GM11168 (cell line): ENCODE data around the gene FOXF1.

Experiments
- in situ Hi-C: fragments of 300-500 bp; cut with MboI; formaldehyde crosslinking; loops from one replicate; pipeline ENCODE4 v1.12.0; 2022; ENCODE audit warnings: low sequenced_read_pairs; ENCODE audit not compliant: unreplicated experiment

FOXF1 gene

DNA sequence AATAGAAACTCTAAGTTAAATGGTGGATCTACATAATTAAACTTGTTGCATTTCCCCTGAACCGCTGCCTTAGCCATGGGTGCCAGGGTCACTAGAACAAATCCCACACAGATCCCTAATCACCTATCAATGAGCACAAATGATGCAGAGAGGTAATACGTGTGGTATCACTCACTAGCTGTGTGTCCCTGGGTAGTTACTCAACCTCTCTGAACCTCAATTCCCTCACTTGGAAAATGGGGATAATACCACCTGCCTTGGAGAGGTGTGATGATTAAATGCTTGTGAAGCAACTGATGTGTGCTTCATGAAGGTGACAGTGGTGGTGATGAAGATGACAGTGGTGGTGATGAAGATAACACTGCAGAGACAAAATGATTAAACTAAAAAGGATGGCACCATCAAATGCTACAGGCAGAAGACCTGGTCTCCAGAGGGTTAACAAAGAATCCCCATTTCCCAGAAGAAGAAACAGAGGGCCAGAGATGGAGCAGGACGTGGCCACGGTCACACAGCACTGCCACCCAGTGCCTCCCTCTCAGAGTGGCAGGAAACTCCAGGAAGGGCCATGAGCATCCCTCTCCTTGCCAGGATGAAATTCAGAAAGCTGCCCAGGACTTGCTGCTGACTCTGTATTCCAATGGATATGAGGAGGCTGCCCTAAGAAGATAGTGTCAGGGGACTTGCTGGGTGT, 17.9 kb upstream of the FOXF1 start:
- in situ Hi-C loops: no loop called here

DNA sequence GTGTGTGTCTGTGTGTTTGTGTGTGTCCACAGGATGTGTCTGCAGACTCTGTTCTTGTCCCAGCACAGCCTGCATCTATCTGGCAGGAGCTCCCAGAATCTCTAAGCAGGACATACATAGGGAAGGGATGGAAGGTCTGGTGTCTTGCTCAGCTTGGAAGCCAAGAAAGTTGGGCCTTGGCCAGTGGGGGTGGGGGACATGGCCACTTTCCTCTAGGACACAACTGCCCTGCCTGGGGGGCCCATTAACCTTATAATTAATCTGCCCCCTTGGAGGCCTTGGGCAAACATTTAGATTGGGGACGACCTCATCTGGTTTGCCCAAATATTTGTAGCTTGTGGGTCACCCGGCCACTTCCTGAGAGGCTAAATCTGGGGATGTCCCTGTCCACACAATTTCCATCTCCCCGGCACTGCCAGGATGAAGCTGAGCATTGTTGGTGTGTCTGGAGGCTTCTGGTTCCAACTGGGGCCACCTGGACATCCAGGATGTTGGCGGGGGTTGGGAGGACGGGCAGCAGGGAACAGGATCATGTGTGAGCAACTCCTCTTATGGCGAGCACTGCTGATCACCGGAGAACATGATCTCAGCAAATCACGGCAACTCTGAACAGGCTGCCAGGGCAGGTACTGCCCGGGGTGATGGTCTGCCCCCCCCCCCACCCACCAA, 17.2 kb upstream of the FOXF1 start:
- in situ Hi-C loops: no loop called here

DNA sequence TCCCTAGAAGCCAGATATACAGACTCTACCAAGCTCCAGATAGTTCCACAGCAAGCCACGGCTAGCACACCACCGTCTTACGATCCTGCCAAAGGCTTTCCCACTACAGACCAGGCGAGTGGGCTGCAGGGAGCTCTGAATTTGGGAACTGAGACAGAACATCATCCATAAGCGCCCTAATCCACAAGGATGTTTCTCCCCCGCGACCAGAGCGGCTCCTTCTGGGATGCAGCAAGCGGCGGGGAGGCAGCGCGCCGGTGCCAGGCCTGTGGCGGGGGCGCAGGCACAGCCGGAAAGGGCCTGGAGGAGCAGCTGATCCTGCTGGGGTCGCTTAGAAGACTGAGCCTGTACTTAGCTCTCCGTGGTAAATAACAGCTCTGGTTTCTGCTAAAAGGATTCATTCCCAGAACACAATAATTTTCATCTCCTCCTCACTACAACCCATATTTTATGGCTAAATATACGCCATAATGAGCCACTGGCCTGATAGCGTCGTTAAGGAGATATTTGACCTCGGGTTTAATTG, 16.2 kb upstream of the FOXF1 start:
- in situ Hi-C loops: no loop called here

DNA sequence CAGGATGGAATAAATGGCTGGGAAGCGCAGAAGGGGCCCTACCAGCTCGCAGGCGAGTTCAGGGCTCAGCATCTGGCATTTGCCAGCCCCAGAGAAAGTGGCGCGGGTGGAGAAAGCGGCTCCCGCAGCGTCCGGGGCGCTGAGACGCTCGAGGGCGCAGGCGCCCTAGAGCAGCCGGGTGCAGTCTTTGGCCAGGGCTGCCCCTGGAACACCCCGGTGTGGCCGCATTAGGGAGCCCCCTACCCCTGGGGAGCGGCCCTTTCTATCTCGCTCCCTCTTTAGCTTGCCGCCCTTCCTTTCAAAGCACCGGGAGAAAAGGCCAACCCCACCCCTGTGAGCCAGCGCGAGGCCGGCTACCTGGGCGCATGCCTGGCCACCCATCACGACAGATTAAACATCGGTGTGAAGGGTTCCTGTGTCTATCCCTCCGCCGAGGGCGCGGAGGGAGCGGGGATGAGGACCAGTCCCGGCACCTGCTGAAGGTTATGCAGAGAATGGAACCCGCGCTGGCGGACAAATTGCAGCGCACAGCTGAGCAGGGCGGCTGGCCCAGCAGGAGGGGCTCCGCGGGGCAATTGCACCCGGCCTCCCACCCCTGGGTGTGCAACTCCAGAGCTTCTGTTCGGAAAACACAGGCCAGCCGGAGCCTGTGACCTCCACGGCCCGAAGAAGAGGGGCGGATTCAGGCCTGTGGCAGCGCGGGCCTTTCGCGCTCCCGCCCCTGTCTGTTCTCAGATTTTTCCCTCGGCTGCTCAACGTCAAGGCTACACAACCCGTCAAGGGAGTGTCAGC, 15.6 kb upstream of the FOXF1 start:
- in situ Hi-C loops: no loop called here

DNA sequence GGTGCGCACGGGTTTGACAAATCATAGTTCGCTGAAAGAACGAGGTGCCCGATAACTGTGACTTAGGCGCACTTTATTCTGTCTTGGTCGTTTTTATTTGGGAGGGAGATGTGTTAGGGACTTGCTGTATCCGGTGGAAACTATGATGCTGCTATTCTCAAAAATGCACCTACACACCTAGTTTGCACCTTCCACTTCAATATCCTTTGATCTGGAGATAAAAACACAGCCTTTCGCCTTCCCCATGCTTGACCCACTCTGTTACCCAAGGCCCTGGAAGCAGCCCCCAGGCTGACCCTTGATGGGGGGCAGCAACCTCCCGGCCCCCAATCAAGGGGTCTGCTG, 15.0 kb upstream of the FOXF1 start:
- in situ Hi-C loops: no loop called here

DNA sequence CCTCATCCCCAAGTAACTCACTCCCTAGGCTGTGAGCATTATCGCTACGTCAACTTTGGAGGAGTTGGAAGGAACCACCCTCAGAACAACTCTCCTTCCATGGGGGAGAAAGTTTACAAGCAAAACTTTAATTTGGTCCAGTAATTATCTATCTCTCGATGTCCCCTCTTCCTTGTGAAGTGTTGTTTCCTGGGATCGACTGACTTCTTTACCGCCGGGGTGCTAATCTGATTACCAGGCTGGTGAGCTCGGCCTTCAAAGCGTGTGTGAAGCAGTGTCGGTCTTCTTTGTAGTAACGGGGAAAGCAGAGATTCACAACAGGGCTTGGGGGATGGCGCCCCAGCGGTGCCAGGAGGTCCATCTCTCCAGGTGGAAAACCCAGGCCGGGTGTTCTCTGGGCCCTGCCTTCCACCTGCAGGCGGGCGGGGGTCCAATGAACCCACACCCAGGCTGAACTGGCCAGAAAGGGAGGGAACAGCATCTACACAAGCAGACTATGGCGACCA, 14.5 kb upstream of the FOXF1 start:
- in situ Hi-C loops: no loop called here

DNA sequence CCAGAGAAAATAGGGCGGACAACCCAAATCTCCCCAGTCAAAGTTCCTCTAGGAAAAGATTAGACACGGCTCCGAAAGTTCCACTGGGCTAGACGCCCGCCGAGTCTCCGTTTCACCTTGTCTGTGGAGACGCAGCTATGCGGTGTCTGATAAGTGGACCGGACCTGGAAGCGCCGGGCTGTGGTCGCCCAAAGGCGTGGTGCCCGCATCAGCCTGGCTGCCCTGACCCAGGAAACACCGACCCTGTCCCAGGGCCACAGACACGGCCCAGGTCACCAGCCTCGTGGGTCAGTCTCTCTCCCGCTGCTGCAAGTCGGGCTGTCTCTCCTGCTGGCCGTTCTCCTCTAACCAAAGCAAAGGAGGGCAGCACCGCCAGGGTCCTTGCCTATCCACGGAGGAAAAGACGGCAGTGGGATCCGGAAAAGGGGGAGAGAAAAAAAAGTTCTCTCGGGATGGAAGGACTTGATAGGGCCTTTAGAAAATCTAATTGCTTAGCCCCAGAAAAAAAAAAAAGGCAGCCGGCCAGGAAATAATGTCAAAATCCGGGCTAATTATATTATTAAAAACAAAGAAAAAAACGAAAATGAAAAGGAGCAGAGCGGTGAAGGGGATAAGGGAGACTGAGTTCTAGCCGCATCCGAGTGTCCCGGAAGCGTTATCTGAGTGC, 13.9 kb upstream of the FOXF1 start:
- in situ Hi-C loops: no loop called here

DNA sequence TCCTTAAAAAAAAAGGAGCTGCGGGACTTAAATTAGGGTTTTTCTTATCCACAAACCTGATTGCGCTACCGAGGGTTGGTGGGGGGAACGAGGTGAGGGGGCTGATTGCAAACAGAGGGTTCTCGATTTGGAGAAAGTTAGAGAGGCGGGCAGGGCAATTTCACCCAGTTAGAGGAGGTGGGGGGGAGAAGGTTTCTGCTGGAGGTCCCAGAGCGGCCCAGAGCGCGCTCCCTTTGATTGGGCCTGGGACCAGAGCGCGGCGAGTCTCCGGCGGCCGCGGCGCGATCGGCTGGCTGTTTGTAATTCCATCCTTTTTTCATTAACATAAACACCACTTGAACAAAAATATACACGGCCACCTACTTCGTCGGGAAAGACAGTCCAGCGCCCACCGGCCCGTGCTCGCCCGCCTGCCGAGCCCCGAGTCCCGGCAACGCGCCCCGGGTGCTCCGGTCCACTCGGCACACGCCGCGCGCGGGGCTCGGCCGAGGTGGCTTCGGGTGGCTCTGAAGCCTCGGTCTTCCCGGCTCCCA, 13.3 kb upstream of the FOXF1 start:
- in situ Hi-C loops: no loop called here

DNA sequence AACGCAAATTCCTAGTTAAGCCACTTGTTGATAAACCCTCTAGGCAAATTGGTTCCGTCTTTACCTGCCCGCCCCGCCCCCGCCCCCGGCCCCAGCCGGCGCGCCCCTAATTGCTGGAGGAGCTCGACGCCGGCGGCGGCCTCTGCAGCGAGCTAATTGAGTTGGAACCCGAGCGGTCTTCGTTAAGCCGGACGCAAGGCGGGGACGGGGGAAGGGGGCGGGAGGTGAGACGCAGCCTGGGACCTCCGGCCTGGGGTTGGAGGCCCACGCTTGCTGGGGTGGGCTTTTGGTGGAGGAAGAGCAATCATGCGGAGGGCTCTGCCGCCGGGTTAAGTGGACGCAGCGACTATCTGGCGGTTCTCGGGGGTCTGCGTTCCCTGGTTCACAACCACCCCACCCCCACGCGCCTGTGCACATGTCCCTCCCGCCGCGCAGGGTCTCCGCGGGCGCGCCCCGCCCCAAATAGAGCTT, 12.7 kb upstream of the FOXF1 start:
- in situ Hi-C loops: no loop called here

DNA sequence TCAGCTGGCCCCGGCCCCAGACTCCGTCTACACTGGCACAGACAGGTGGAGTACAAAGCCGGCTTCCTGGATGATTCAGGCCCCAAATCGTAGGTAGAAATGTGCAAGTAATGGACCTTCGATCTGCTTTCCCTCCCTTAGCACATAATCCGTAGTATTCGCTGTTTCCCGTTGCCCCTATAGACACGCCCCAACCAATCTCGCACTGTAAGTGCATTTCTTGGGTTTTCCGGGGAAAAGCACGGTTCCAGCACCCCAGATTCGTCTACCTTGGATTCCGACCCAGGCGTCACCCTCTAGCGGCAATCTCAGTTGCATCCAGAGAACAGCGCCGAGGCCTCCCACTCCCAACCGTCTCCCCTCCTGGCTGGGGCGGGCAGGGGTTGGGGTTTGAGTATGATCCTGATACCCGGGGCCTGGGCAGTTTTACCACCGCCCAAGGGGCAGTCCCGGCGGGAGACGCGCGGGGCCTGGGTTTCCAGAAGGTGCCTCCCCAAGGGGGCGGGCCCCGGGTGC, 12.1 kb upstream of the FOXF1 start:
- in situ Hi-C loops: no loop called here

DNA sequence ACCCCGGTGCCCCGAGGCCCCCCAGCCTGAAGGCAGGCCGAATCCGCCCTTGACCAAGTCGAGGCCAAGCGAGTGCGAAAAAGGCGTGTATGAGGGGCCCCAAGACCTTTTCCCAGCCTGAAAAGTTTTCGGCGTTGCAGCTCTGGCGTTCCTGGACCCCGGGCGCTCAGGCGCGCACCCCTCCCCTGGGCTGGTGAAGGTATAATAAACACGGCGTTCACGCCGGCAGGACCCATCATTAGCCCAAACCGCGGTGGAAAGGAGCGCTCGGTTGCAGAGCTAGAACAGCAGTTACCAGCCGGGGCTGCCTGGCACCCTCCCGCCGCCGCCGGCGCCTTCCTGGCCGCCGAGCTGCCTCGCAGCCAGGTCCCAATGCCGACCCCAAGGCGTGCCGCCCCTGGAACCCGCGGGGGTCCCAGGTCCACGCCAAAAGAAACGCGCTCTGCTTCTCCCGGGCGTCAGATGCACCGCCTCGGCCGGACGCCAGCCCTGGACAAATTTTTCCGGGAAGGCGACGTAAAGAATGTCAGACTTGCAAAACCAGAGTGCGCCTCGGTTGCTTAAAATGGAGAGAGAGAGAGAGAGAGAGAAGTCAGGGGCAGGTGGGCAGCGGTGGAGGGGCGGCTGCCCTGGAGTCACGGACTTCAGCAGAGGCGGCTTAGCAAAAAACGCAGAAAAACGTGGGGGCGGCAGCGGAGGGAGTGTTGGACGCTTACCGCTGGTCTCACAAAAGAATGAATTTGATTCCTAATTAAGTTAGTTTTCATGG, 11.5 kb upstream of the FOXF1 start:
- in situ Hi-C loops: no loop called here

DNA sequence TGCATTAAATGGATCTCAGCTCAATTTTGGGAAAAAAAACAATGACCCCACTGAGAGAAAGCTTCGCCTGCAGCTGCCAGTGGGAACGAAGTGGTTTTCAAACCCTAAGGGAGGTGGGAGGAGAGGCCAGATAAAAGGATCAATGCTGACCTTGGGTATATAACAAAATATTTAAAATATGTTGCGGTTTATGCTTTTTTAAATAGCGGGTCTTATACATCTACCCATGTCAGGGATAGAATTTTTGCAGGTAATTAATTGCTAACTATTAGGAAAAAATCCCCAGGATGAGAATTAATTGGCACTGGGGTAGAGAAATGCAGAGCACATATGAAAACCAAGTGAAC, 10.9 kb upstream of the FOXF1 start:
- in situ Hi-C loops: no loop called here

DNA sequence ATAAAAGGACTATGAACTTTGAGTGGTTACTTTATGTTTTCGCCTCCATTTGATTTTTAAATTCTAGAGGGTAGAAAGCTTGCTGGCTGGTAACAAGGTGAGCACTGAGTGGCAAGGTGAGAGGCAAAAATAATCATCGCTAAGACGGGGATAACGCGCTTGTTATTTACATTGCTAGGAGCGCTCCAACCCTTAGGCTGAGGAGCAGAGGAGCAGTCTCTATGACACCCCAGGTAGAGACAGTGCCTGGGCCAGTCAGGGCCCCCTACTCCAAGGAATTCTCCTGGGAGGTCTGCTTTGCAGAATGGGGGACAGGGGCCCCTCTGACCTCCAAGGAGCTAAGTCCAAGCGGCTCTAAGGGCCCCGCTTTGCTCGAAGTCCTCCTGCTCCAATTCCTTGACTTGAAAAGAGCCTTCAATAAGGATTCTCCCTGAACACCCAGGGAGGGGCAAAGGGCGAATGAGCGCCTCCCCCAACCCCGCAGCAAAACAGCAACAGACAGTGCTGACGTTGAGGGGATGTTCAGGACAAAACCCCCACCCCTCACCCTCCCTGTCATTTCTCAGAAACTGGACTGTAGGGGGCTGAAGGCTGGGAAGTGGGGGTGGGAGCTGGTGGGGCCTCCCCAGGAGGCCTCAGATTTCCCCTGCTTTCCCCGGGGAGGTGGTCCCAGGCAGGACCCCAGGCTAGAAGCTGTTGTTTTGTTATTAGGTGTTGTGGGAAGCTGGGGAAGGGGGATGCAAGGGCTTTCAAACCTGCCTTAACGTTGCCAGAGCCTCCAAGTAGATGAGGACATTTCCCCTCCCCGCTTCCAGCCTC, 10.2 kb upstream of the FOXF1 start:
- in situ Hi-C loops: no loop called here

DNA sequence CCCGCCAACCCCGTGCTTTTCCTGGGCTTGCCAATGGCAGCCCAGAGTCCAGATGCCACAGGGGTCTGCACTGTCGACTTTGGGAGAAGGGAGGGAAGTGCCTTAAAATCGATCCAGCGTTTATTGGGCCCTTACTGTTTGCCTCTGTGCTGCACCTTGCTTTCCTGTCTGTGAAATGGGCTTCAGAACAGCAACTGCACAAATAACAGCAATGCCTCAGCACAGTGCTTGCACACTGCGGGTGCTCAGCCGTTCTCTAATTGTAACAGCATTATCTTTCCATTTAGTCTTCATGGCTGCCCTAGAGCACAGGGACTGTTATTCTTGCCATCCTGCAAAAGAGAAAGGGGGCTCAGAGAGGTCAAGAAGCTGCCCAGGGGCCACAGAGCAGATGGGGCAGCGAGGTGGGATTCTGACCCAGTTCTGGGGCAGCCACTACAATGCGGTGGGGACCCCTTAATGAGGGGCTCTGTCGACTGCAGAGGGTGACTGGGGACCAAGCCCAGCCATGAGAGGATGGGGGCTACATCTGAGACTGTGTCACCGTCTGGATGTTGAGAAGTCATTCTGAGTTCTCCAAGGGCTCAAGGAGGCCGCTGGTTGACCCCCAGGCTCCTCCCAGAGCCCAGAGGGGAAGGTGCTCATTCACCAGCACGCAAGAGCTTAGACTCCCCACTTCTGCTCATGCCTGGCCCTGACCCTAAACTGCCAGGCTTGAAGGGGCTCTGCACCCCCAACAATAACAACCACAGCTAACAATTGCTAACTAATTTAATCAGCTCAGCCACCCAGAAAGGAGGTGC, 9.4 kb upstream of the FOXF1 start:
- in situ Hi-C loops: no loop called here

DNA sequence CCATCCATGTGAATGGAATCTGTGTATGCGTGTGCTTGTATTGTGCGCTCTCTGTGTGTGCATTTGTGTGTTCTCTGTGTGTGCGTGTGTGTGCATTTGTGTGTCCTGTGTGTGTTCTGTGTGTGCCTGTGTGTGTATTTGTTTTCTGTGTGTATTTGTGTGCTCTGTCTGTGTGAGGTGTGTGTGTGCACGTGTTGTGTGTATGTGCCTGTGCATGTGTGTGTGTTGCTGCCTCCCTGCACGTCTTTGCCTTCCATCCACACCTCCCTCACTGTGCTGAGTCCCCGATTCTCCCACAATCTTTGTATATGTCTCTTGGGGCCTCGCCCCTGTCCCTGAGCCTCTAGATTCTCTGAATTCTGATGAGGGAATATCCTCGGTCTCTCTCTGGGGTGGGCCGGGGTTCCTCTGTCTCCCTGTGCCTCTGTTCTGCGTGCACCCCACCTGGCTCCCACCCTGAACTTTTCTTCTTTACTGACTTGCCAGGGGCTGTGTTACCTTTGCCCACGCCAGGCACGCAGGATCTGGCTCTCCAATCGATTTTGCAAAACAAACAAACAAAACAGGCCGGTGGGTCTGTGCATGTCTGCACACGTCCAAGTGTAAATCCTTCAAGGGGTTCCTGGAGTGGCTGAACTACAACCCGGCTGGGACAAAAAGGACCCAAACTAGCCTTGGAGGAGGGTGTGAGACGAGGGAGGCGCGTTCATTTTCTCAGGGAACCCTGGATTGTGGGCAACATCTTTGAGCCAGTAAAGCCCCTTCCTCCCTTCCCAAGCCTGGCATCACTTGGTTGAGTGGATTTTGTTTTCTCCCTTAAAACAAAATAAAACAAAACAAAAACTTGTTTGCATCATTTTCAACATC, 8.1 kb upstream of the FOXF1 start:
- in situ Hi-C loops: no loop called here

DNA sequence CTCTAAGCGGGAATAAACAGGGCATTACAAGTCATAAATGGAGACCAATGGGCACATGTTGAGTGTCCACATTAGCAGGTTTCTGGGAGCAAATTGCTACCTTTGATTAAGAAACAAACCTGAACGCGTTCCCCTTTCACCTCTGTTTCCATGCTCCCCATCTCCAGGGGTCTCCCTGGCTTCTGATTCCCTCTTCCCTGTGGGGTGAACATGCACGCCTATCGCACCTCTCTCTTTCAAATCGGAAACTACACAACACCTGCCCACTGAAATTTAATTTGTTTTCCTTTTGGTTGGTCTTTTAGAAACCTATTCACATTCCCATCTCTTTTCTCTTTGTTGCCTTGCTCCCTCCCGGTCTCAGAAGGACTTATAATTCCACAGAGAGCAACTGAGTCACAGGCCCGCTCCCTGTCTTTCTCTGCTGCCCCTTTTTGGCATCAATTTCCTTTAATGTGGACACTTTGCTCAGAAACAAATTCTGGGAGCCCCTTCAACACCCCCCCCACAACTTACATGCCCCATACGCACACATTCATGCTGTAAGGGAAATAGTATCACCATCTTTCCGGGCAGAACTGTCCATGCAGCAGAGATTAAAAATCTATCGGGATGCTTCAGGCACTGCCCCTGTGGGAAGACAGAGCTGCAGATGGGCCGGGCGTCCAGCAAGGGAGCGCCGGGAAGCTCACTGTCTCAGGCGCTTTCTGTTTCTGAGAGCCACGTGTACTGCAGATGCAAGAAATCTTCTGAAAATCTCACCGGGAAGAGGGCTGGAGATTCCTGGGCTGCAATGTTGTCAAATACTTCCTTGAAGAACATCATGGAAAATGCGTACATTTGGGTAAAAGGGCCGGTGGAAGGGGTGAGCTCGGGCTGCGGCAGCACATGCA, 7.2 kb upstream of the FOXF1 start:
- in situ Hi-C loops: no loop called here
